M059J (cell line): Measurements from ENCODE around the gene CCDC148. TPM values are rescaled to one million over a fixed set of nuclear protein-coding genes. Genes with fewer than 3 reads are reported as not detected.
"Not testable (repeated sequence)": the region's sequence is repeated elsewhere in the genome, so short reads cannot be mapped to it uniquely, and the experiment has no call there.

ENCODE experiments used
- DNase-seq: peaks from one replicate; pipeline ENCODE4 v3.0.0-alpha.2; 2012; ENCODE audit warnings: low read depth
- total RNA-seq: library from RNA; depleted of rRNA; stranded (reverse); fragments of >200 nt; shearing (Covaris generic); gene quantifications from 2 replicates; pipeline ENCODE4 v1.2.3, GENCODE V29; 2014

Gene CCDC148
- total RNA-seq, 1 experiment from 2014 or later, result 0.79 TPM

- DNase-seq, result peak; percentile 60
Observed at GRCh38 chr2:158482594-158482993, 26.0 kb upstream of the CCDC148 start.

- no peak for DNase-seq
Observed at GRCh38 chr2:158481116-158481515, 24.6 kb upstream of the CCDC148 start.

GRCh38 chr2:158478816-158479215 lies 22.3 kb upstream of the CCDC148 start:
- no peak for DNase-seq

- DNase-seq, result no peak
Observed at GRCh38 chr2:158478237-158478636, 21.7 kb upstream of the CCDC148 start.

- DNase-seq, result no peak
Observed at GRCh38 chr2:158477202-158477601, 20.6 kb upstream of the CCDC148 start.

GRCh38 chr2:158474526-158475011 lies 18.0 kb upstream of the CCDC148 start:
- not testable (repeated sequence) for DNase-seq

GRCh38 chr2:158473719-158474392 lies 17.3 kb upstream of the CCDC148 start:
- DNase-seq, result no peak

GRCh38 chr2:158473300-158473699 lies 16.7 kb upstream of the CCDC148 start:
- DNase-seq, result not testable (repeated sequence)

GRCh38 chr2:158472829-158473228 lies 16.3 kb upstream of the CCDC148 start:
- not testable (repeated sequence) for DNase-seq

- no peak for DNase-seq
Observed at GRCh38 chr2:158467248-158467647, 10.7 kb upstream of the CCDC148 start.

GRCh38 chr2:158464426-158465281 lies 8.1 kb upstream of the CCDC148 start:
- DNase-seq, result no peak

GRCh38 chr2:158463496-158464095 lies 7.0 kb upstream of the CCDC148 start:
- no peak for DNase-seq

GRCh38 chr2:158460632-158461297 lies 4.2 kb upstream of the CCDC148 start:
- no peak for DNase-seq

GRCh38 chr2:158459161-158460003 lies 2.8 kb upstream of the CCDC148 start:
- no peak for DNase-seq

GRCh38 chr2:158458617-158458920 lies 2.0 kb upstream of the CCDC148 start:
- DNase-seq, result no peak

- DNase-seq, result peak; percentile 85
Observed at GRCh38 chr2:158457826-158458616, 1.5 kb upstream of the CCDC148 start.

- peak; percentile 69 for DNase-seq
Observed at GRCh38 chr2:158457092-158457825, 706 bp upstream of the CCDC148 start.

- no peak for DNase-seq
Observed at GRCh38 chr2:158443606-158444005, 12.9 kb downstream of the CCDC148 start.

- DNase-seq, result not testable (repeated sequence)
Observed at GRCh38 chr2:158439062-158439461, 17.5 kb downstream of the CCDC148 start.

- not testable (repeated sequence) for DNase-seq
Observed at GRCh38 chr2:158433716-158434115, 22.8 kb downstream of the CCDC148 start.
